GM12875 (cell line): Measurements from ENCODE around the gene INPP5A.

Source experiments
- H3K4me3 ChIP-seq: one replicate; pipeline ENCODE4 v1.5.1; 2011; ENCODE audit warnings: low read depth, low read length, control low read depth
- TF ChIP-seq, protein P1 (sequence below): IDR thresholded peaks from 2 replicates; pipeline ENCODE4 v1.5.1; 2011; ENCODE audit warnings: low read depth, mild to moderate bottlenecking, control low read depth, inconsistent platforms, low read length, moderate library complexity, borderline replicate concordance; ENCODE audit not compliant: insufficient read depth

The INPP5A gene

DNA sequence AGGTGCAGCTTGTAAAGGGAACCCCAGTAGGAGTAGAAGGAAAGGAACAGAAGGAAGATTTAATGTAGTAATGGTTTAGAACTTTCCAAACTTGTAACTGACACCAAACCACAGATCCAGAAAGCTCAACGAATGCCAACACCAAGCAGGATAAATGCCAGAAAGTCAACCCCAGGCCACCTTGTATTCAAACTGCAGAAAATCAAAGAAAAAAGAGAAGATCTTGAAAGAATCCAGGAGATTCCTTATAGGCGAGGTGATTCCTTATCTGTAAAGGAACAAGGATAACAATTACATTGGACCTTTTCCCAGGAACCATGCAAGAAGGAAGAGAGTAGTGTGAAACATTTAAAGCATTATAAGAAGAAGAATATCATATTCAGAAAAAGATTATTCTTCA is 154.7 kb downstream of the INPP5A start:
- TF ChIP-seq, protein P1, sequence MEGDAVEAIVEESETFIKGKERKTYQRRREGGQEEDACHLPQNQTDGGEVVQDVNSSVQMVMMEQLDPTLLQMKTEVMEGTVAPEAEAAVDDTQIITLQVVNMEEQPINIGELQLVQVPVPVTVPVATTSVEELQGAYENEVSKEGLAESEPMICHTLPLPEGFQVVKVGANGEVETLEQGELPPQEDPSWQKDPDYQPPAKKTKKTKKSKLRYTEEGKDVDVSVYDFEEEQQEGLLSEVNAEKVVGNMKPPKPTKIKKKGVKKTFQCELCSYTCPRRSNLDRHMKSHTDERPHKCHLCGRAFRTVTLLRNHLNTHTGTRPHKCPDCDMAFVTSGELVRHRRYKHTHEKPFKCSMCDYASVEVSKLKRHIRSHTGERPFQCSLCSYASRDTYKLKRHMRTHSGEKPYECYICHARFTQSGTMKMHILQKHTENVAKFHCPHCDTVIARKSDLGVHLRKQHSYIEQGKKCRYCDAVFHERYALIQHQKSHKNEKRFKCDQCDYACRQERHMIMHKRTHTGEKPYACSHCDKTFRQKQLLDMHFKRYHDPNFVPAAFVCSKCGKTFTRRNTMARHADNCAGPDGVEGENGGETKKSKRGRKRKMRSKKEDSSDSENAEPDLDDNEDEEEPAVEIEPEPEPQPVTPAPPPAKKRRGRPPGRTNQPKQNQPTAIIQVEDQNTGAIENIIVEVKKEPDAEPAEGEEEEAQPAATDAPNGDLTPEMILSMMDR: no peak
- H3K4me3 ChIP-seq: no peak overlapping the region

DNA sequence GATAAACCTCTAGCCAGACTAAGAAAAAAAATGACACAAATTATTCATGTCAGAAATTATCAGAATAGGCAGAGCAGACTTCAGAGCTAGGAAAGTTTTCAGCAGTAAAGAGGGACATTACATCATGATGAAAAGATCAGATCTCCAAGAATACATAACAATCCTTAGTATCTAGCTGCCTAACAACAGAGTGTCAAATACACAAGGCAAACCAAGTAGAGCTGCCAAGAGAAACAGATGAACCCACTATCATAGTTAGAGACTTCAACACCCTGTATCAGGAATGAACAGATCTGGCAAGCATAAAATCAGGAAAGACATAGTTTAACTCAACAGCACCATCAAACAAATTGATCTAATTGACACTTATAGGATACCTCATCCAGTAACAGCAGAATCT is 156.1 kb downstream of the INPP5A start:
- TF ChIP-seq, protein P1: no peak
- no peak overlapping the region for H3K4me3 ChIP-seq

DNA sequence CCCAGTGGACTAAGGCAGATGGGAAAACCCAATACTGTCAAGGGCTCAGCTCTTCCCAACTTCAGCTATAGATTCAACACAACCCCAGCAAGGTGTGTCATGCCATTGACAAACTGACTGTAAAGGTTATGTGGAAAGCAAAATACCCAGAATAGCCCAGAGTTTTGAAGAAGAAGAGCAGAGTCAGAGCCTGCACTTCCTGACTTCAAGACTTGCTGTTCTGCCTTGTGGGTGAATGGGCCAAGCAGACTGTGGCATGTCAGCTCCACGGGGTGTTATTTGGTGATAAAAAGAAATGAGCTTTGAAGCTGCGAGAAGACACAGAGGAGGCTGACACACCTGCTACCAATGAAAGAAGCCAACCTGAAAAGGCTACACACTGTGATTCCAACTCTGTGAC is 158.6 kb downstream of the INPP5A start:
- H3K4me3 ChIP-seq: no peak overlapping the region
- TF ChIP-seq, protein P1: no peak

DNA sequence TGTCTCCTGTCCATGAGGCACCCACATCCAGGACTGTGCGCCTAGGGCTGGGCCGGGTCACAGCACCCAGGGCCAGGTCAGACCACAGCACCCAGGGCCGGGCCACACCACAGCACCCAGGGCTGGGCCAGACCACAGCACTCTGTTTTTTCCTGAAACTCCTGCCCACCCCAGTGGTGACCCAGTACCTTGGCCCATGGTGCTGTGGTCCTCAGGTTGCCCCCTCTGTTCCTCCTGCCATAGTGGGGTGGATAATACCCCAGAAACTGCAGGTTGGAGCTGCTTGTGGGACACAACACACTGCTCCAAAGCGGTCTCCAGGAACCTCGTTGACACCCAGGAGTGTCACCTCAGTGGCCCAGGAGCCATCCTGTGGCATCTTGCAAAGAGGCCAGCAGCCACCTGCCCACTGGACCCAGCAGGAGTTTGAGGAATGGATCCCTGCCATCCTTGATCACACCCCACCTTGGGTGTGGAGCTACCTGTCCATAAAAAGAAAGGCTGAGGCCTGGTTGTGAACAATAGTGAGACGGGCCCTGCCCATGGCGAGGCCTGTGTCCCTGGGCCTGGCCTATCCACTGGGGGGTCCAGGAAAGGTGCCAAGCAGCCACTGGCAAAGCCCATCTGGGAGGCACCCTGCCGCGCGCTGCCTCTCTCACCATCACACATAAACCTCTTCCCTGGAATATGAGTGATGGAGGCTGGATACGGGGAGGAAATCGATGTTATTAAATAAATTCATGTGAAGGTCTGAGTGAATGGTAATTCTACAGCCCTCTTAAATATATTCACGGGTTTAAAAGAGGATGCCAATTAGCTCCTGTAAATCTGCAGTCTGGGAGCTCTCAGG is 159.4 kb downstream of the INPP5A start:
- H3K4me3 ChIP-seq: no peak overlapping the region
- TF ChIP-seq, protein P1: no peak

DNA sequence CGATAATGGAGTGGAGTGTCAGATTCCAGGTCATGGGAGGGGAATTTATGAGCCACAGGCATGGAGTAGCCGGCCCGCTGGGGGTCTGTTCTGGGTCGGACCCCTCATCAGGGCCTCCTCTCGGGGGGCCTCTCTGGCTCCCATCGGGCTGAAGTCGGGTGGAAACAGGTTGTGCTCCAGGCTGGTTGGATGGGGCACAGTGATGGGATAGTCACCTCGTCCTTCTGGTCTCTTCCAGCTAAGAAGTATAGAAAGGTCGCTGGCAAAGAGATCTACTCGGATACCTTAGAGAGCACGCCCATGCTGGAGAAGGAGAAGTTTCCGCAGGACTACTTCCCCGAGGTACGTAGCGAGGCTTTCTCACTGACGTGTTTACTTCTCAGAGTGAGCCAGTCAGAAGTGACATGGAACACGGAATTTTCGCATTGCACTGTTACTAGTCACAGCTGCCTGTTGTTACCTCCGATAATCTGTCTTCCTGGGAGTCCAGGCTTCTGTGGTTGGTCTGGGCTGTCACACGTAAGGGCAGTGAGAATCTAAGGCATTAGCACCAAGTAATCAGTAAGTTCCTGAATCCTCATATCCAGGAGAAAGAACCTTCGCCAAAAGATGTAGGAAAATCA is 160.1 kb downstream of the INPP5A start:
- H3K4me3 ChIP-seq: no peak overlapping the region
- TF ChIP-seq, protein P1: no peak

DNA sequence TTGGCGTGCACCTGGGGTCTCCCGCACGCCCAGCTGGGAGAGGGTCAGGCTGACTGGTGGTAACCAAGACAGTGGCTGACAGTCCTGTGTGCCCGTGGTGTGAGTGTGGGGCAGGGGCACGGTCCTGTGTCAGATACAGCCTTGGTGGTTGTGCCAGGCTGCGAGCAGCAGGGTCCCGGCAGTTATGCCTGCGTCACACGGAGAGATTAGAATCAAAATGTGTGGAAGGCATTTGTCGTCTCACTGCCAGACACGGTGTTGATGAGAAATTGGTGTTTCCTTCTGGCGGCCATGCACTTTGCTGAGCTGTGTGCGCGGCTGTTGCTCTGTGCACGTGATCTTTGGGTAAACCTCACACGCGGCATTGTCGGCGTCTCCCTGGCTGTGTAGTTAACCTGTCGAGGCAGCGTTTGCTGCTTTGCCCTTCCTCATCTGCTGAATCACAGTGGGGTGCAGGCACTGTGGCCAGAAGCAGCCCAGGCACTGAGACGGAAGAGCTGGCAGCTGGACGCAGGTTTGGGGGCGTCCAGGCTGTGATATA is 160.7 kb downstream of the INPP5A start:
- H3K4me3 ChIP-seq: no peak overlapping the region
- TF ChIP-seq, protein P1: no peak
